Cardiac muscle cell (in vitro differentiated cells and primary cell): ENCODE measurements around the gene BBOX1. TPM values are rescaled to one million over a fixed set of nuclear protein-coding genes. Genes with fewer than 3 reads are reported as not detected.

ENCODE experiments used
- DNase-seq, 2 donors: peaks; one replicate each; pipeline versions ENCODE4 v3.0.0 to v3.0.0-alpha.2; 2010 to 2017; ENCODE audit warnings: low read depth in 1 of 2, low spot score in 1 of 2
- H3K27ac ChIP-seq: fragments of 200-600 bp; sonication (generic); 2 replicates; pipeline ENCODE4 v1.5.1; 2016
- H3K27me3 ChIP-seq: fragments of 200-600 bp; sonication (generic); 2 replicates; pipeline ENCODE4 v1.6.0; 2016; ENCODE audit warnings: control low read depth
- H3K36me3 ChIP-seq: fragments of 200-600 bp; sonication (generic); 2 replicates; pipeline ENCODE4 v1.5.1; 2016; ENCODE audit warnings: control low read depth
- H3K4me1 ChIP-seq: fragments of 200-600 bp; sonication (generic); 2 replicates; pipeline ENCODE4 v1.8.1; 2017; ENCODE audit warnings: low read depth, mild to moderate bottlenecking, mixed run types
- H3K4me3 ChIP-seq: fragments of 200-600 bp; sonication (generic); 2 replicates; pipeline ENCODE4 v1.5.1; 2016; ENCODE audit warnings: mild to moderate bottlenecking
- H3K9me3 ChIP-seq: fragments of 200-600 bp; sonication (generic); 2 replicates; pipeline ENCODE4 v1.5.1; 2017; ENCODE audit warnings: low read depth, mild to moderate bottlenecking, control low read depth
- polyA plus RNA-seq: library from polyadenylated mRNA; unstranded; fragments of >200 nt; fragmentation: Nextera tagmentation; extraction: Ambion mirVana; gene quantifications from 2 replicates; pipeline ENCODE4 v1.2.1, GENCODE V29; 2016
- total RNA-seq: library from RNA; depleted of rRNA; stranded (reverse); fragments of >200 nt; gene quantifications from 2 replicates; pipeline ENCODE4 v1.2.3, GENCODE V29; 2016
- TF ChIP-seq, protein P1 (sequence below): IDR thresholded peaks from 2 replicates; pipeline ENCODE4 v1.5.1; 2012; ENCODE audit warnings: low read depth, mild to moderate bottlenecking, low read length

Gene BBOX1
- total and polyA plus RNA-seq, 2 experiments from 2014 or later: not detected

DNA sequence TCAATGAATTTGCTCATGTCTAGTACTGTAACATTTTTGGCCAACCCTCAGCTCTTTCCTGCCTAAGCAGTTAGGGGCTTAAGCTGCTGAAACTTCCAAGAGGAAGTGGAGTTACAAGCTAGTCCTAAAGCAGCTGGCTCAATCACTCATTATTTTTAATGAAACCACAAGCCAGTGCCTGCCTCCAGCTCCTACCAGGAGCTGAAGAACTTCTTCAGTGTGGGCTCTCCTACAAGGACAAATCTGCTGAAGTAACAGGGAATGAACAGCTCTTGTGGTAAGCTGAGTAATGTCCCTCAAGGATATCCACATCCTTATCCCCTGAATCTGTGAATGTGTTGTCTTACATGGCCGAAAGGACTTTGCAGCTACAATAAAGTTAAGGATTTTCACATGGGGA lies 112.5 kb downstream of the BBOX1 start:
- Histone ChIP-seq H3K4me1 (no peaks in the 10 kb centered on the region), H3K4me3 (no peak overlapping the region), H3K27me3 (no peaks in the 10 kb centered on the region), H3K36me3 (no peaks in the 10 kb centered on the region), H3K27ac (no peak overlapping the region), H3K9me3 (no peaks in the 10 kb centered on the region)
- DNase-seq: no peak
- TF ChIP-seq, protein P1, sequence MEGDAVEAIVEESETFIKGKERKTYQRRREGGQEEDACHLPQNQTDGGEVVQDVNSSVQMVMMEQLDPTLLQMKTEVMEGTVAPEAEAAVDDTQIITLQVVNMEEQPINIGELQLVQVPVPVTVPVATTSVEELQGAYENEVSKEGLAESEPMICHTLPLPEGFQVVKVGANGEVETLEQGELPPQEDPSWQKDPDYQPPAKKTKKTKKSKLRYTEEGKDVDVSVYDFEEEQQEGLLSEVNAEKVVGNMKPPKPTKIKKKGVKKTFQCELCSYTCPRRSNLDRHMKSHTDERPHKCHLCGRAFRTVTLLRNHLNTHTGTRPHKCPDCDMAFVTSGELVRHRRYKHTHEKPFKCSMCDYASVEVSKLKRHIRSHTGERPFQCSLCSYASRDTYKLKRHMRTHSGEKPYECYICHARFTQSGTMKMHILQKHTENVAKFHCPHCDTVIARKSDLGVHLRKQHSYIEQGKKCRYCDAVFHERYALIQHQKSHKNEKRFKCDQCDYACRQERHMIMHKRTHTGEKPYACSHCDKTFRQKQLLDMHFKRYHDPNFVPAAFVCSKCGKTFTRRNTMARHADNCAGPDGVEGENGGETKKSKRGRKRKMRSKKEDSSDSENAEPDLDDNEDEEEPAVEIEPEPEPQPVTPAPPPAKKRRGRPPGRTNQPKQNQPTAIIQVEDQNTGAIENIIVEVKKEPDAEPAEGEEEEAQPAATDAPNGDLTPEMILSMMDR: no peak

DNA sequence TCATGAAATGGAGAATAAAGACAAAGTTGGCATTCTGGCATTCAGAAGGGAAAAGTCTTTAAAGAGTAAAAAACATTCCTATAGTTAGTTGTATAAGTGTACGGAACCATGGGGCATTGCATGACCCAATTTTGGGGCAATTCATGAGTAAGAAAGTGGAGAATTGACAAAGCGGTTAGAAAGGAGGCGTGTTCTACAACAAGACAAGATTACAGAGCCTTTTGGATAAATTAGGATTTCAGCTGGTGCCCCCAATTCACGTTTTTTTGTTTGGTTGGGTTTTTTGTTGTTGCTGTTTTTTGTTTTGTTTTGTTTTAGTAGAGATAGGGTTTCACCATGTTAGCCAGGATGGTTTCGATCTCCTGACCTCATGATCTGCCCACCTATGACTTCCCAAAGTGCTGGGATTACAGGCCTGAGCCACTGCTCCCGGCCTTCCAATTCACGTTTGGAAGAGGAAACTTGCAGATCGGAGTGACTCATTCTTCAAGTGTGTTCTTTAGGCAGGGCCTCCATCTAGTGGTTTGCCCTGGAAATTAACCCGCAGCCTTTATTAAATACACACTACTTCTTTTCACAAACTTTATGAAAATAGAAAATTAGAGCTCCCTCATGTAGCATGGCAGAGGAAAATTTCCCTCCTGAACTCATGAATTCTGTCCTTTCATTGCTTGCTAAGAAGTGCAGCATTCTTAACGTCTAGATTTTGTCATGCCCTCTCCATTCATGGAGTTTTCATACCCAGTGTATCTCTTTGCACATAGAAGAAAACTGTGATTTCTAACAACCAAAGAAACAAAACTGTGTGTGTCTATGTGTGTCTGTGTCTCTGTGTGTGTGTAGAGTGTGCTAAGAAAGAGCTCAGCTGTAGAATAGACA lies 118.1 kb downstream of the BBOX1 start:
- Histone ChIP-seq H3K4me3 (no peak overlapping the region), H3K27ac (no peak overlapping the region)

DNA sequence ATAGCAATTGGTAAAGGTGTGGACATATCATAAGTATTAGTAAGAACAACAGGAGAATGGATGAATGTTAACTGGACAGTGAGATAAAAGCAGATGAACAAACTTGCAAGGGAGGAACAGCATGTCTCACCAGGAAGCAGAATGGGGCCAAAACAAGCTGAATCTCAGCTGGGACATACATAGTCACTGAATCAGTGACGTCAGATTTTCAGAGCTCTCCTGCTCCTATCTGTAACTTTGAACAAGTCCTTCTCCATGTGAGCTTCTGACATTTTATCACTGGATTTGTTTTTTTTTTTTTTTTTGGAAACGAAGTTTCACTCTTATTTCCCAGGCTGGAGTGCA lies 118.7 kb downstream of the BBOX1 start:
- Histone ChIP-seq H3K4me3 (no peak overlapping the region), H3K27me3 (no peaks in the 10 kb centered on the region), H3K4me1 (no peaks in the 10 kb centered on the region), H3K9me3 (no peaks in the 10 kb centered on the region), H3K27ac (no peak overlapping the region), H3K36me3 (no peaks in the 10 kb centered on the region)
- DNase-seq: peak in 1 of 2 donors; percentile 64
- TF ChIP-seq, protein P1: no peak

More for the DNA sequence above, 118.1 kb downstream of the BBOX1 start:
- no peaks in the 10 kb centered on the region for H3K27me3 ChIP-seq
- no peaks in the 10 kb centered on the region for H3K9me3 ChIP-seq
- H3K4me1 ChIP-seq: no peaks in the 10 kb centered on the region
- no peaks in the 10 kb centered on the region for H3K36me3 ChIP-seq
- peak; percentile 71 to 86 for DNase-seq
- TF ChIP-seq, protein P1: peak; percentile 77

DNA sequence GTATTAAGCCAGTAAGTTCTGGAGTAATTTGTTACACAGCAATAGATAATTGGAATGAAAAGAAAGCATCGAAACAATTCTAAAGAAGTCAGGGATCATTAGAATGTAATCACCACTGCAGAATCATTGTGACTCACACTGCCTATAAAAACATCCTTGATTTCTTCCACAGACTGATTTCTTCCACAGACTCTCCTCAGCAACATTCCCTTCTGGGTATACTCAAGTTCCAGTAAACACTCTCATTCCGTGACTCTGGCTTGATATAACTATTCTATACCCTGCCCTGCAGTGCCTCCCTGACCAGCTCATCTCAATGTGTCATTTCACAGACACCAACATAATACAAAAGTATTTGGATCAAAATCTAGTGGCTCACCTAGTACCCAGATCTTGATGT lies 120.5 kb downstream of the BBOX1 start:
- Histone ChIP-seq H3K4me1 (no peaks in the 10 kb centered on the region), H3K27ac (no peak overlapping the region), H3K9me3 (no peaks in the 10 kb centered on the region), H3K27me3 (no peaks in the 10 kb centered on the region), H3K4me3 (no peak overlapping the region), H3K36me3 (no peaks in the 10 kb centered on the region)
- no peak for DNase-seq
- TF ChIP-seq, protein P1: no peak

DNA sequence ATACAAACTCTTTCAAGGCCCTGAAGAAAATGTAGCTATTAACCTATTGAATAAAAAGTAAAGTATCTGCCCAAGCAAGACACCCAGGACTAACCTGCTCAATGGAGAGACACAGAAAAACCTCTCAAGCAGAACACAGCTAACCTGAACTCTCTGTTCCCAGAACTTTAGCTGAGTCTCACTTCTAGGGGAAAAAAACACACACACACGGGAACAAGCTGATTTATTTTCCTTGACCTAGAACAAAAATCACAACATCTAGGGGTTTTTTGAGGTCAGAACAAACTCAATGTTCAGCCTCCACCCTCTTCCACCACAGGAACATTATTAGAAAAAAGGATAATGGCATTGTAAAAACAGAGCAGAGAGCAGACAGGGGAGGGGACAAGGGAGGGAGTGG lies 121.6 kb downstream of the BBOX1 start:
- no peaks in the 10 kb centered on the region for H3K27me3 ChIP-seq
- no peak overlapping the region for H3K4me3 ChIP-seq
- no peaks in the 10 kb centered on the region for H3K9me3 ChIP-seq
- TF ChIP-seq, protein P1: no peak
- DNase-seq: no peak
- H3K4me1 ChIP-seq: no peaks in the 10 kb centered on the region
- no peaks in the 10 kb centered on the region for H3K36me3 ChIP-seq
- H3K27ac ChIP-seq: no peak overlapping the region
